Panc1 (cell line): ENCODE data around the gene ASTN2. TPM values are rescaled to one million over a fixed set of nuclear protein-coding genes. Genes with fewer than 3 reads are reported as not detected.

Experiments
- ATAC-seq: fragments of 200-7000 bp; cut with Tn5 transposase; 2 replicates; pipeline ENCODE4 v1.9.1; 2020; ENCODE audit warnings: mild to moderate bottlenecking, moderate library complexity
- BruUV-seq: library from RNA; stranded (reverse); fragments of 400-500 nt; replicated peaks from 2 replicates; lab custom pipeline; 2021; lab: Mats Ljungman, UMichigan
- CTCF ChIA-PET: fragments of 300-600 bp; sonication (Branson Sonifier 250); formaldehyde crosslinking; loops from one replicate; lab custom pipeline; 2022; ENCODE audit warnings: antibody characterized with exemption; lab: Charles Lee
- POLR2A ChIA-PET: fragments of 300-600 bp; sonication (Branson Sonifier 250); formaldehyde crosslinking; loops from one replicate; lab custom pipeline; 2022; ENCODE audit warnings: antibody characterized with exemption; lab: Charles Lee
- DNase-seq: peaks from one replicate; pipeline ENCODE4 v3.0.0-alpha.2; 2010; ENCODE audit warnings: low read depth, low spot score
- H3K27ac ChIP-seq: 2 replicates; pipeline ENCODE4 v1.5.1; 2011; ENCODE audit warnings: mild to moderate bottlenecking, low read length, inconsistent platforms
- H3K27me3 ChIP-seq: fragments of 200-500 bp; sonication (Bioruptor generic); 2 replicates; pipeline ENCODE4 v1.6.0; 2014; ENCODE audit warnings: low read length, inconsistent platforms; ENCODE audit not compliant: control insufficient read depth, insufficient read depth
- H3K36me3 ChIP-seq: fragments of 200-500 bp; sonication (Bioruptor generic); 2 replicates; pipeline ENCODE4 v1.5.1; 2014; ENCODE audit warnings: inconsistent platforms, mild to moderate bottlenecking, low read length, moderate library complexity; ENCODE audit not compliant: control insufficient read depth, insufficient read depth
- H3K4me1 ChIP-seq: 2 replicates; pipeline ENCODE4 v1.5.1; 2011; ENCODE audit warnings: inconsistent platforms, mild to moderate bottlenecking, low read length, moderate library complexity; ENCODE audit not compliant: control insufficient read depth, insufficient read depth
- H3K4me3 ChIP-seq, 2 experiments: 2 replicates each; pipeline ENCODE4 v1.5.1; 2011 to 2012; ENCODE audit warnings: low read depth in 2 of 2, low read length in 2 of 2, mild to moderate bottlenecking in 2 of 2, inconsistent platforms in 1 of 2, moderate library complexity in 1 of 2
- H3K9me3 ChIP-seq: fragments of 200-500 bp; sonication (Bioruptor generic); 2 replicates; pipeline ENCODE4 v1.5.1; 2014; ENCODE audit warnings: low read depth, mild to moderate bottlenecking, inconsistent platforms, low read length, moderate library complexity; ENCODE audit not compliant: control insufficient read depth, insufficient read depth
- CTCF ChIP-seq: fragments of 450-650 bp; IDR thresholded peaks from 2 replicates; pipeline ENCODE4 v1.5.1; 2017; ENCODE audit warnings: mild to moderate bottlenecking
- POLR2AphosphoS5 ChIP-seq: IDR thresholded peaks from 2 replicates; pipeline ENCODE4 v1.6.1; 2012; ENCODE audit warnings: mild to moderate bottlenecking, low read depth, low read length, moderate library complexity
- REST ChIP-seq, 2 experiments: IDR thresholded peaks; 2 replicates each; pipeline ENCODE4 v1.6.1; 2011 to 2012; ENCODE audit warnings: low read depth in 2 of 2, control low read depth in 1 of 2, low read length in 1 of 2, mild to moderate bottlenecking in 1 of 2, moderate library complexity in 1 of 2; ENCODE audit not compliant: insufficient read depth in 1 of 2
- SIN3A ChIP-seq: IDR thresholded peaks from 2 replicates; pipeline ENCODE4 v1.6.1; 2012; ENCODE audit warnings: low read depth, mild to moderate bottlenecking, low read length, moderate library complexity, borderline replicate concordance; ENCODE audit not compliant: insufficient read depth
- TCF7L2 ChIP-seq: IDR thresholded peaks from 2 replicates; pipeline ENCODE4 v1.6.1; 2011; ENCODE audit warnings: mild to moderate bottlenecking, low read depth, low read length, inconsistent platforms
- in situ Hi-C: cut with HindIII; loops from 2 replicates; pipeline ENCODE4 v1.10.0; 2016; ENCODE audit warnings: low sequenced_read_pairs, low pct_unique_long_range_greater_than_20kb
- intact Hi-C: fragments of 100-400 bp; cut with micrococcal nuclease; formaldehyde crosslinking; loops from one replicate; pipeline ENCODE4 v1.10.0; 2022; ENCODE audit not compliant: unreplicated experiment
- total RNA-seq: library from RNA; stranded (reverse); gene quantifications from one replicate; pipeline ENCODE4 v1.2.1, GENCODE V29; 2021; ENCODE audit not compliant: unreplicated experiment

Gene ASTN2
- total RNA-seq, 1 experiment from 2014 or later, result 3.9 TPM

GRCh38 chr9:116543731-116544400 lies 871.0 kb downstream of the ASTN2 start:
- Histone ChIP-seq H3K27me3 (no peaks in the 10 kb centered on the region), H3K9me3 (no peaks in the 10 kb centered on the region), H3K27ac (no peak overlapping the region), H3K4me3 (no peak overlapping the region), H3K4me1 (no peaks in the 10 kb centered on the region), H3K36me3 (no peaks in the 10 kb centered on the region)
- no peak for ATAC-seq
- BruUV-seq, result no TSS peak
- CTCF ChIA-PET, result no interaction called here
- no peak for DNase-seq
- intact Hi-C loops, result no loop called here
- TF ChIP-seq REST (IDR thresholded peaks at IDR 0.05; ENCODE audit: insufficient read depth in 1 of 2, low read depth in 2 of 2, low read length in 1 of 2) (no peak), CTCF (no peak), TCF7L2 (no peak), SIN3A (no peak), POLR2AphosphoS5 (no peak)
- POLR2A ChIA-PET, result no interaction called here
- in situ Hi-C loops, result no loop called here

GRCh38 chr9:116541402-116541801 lies 873.5 kb downstream of the ASTN2 start:
- DNase-seq (no peak), ATAC-seq (no peak)
- TF ChIP-seq SIN3A (no peak), TCF7L2 (no peak), CTCF (no peak), POLR2AphosphoS5 (no peak), REST (IDR thresholded peaks at IDR 0.05; ENCODE audit: insufficient read depth in 1 of 2, low read depth in 2 of 2, low read length in 1 of 2) (no peak)
- no TSS peak for BruUV-seq
- Histone ChIP-seq H3K36me3 (no peaks in the 10 kb centered on the region), H3K27me3 (no peaks in the 10 kb centered on the region), H3K27ac (no peak overlapping the region), H3K4me1 (no peaks in the 10 kb centered on the region), H3K9me3 (no peaks in the 10 kb centered on the region), H3K4me3 (no peak overlapping the region)
- in situ Hi-C loops (no loop called here), intact Hi-C loops (no loop called here)
- CTCF ChIA-PET, result no interaction called here
- POLR2A ChIA-PET, result no interaction called here
